HG02588 (cell line): ENCODE data around the gene WIZ.
"Not testable (repeated sequence)": the region's sequence is repeated elsewhere in the genome, so short reads cannot be mapped to it uniquely, and the experiment has no call there.

ENCODE experiments used
- ATAC-seq: cut with Tn5 transposase; IDR thresholded peaks from one replicate; pipeline ENCODE4 v1.9.1; 2021; ENCODE audit warnings: mild to moderate bottlenecking, moderate library complexity; ENCODE audit not compliant: unreplicated experiment

The WIZ gene

GRCh38 chr19:15449620-15450527, at the start of gene WIZ:
TSS of gene WIZ (minus strand) at chr19:15449956. CDS start at chr19:15448307, 1,649 bp downstream.
- no peak for ATAC-seq

DNA sequence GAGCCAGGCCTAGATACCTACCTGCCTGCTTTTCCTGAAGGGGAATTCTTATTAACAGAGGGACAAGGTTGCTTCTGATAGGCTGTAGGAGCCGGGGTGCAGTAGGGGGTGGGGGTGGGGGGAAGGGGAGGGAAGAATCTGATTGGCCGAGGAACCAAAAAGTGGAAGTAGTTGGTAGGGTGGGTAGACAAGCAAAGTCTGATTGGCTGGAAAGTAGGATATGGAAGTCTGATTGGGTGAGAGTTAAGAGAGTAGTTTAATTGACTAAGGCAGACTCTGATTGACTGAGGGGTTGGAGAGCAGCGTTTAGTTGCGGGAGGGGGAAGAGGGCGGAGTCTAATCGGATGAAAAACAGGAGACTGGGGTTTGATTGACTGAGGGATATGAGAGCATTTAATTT, 49.2 kb upstream of the WIZ start:
- ATAC-seq, result no peak

DNA sequence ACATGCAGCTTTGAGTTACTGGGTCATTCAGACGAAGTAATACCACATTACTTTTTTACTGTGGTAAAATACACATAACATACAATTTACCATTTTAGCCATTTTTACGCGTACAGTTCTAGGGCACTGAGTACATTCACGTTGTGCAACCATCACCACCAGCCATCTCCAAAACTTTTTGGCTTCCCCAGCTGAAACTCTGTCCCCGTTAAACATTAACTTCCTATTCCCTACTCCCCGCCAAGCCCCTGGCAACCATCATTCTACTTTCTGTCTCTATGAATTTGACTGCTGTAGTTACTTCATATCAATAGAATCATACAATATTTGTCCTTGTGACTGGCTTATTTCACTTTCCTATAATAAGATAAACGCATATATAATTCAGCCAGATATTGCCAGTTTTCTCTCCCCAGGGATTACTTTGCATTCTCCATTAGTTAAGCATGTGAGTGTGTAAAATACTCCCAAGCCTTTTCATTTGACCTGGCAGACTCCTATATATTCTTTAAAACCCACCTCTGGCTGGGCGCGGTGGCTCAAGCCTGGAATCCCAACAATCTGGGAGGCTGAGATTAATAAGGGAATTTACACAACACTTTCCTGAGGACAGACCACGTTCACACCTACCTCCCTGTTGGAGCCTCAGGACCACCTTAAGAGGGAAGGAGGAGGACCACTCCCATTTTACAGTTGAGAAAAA, 48.6 kb upstream of the WIZ start:
- no peak for ATAC-seq

- no peak for ATAC-seq
These were observed 45.4 kb upstream of the WIZ start for GRCh38 chr19:15495151-15495550.

DNA sequence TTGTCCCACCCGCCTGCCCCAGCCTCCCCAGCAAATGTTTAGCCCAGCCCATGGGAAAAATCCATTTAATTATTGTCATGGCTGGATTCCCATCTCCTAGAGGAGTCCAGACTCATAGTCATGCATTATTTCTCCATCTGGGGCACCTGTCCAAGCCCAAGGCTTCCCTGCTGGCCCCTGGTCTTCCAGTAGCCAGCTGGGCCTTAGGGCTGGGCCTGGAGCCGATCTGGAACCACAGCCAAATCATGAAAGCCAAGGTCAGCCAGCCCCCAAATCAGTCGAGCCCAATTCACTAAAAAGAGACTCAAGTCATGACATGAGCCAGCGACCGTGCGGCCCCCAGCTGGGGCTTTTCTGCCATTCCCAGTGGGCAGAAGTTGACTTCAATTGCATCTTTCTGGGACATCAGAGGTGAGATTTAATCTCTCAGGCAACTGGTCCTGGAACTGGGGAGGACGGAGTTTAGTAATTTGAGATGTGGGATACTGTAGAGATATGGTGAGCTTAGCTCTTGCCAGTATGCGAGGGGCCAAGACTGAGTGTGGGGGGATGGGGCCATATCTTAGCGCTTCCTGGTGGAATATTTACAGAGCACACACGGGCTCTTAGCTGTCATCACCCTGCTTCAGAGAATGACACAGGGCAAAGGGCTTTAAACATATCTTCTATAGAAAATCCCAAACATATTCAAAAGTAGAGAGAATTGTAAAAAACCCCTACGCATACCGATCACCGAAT, 38.9 kb upstream of the WIZ start:
- no peak for ATAC-seq

GRCh38 chr19:15487038-15487437, 37.3 kb upstream of the WIZ start:
- no peak for ATAC-seq

GRCh38 chr19:15485768-15486167, 36.0 kb upstream of the WIZ start:
- not testable (repeated sequence) for ATAC-seq

GRCh38 chr19:15480996-15481395, 31.2 kb upstream of the WIZ start:
- not testable (repeated sequence) for ATAC-seq

- ATAC-seq, result no peak
These were observed 29.9 kb upstream of the WIZ start, which contains the start of gene PGLYRP2 for GRCh38 chr19:15479391-15480345. TSS of gene PGLYRP2 (minus strand) at chr19:15479501. CDS start at chr19:15479371, 130 bp downstream.

GRCh38 chr19:15476325-15476724, 26.6 kb upstream of the WIZ start:
- ATAC-seq, result no peak

DNA sequence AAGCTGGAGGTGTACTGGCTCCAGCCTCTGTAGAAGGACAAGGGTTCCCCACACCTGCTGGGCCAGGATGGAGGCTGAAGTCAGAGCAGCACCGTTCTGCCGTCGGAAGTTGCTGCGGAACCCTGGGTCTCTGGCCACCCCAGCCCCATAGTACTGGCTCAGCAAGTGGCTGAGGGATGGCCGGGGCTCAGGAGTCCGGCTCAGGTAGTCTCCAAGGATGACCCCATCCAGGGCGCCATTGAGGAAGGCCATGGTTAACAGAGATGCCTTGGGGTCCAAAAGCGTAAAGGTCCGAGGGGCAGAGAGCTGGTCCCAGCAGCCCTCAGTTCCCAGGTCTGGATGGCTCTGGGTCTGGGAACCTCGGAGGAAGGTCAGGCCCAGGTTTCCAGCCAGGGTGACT, 25.9 kb upstream of the WIZ start:
- ATAC-seq, result no peak

- ATAC-seq, result no peak
These were observed 25.4 kb upstream of the WIZ start for GRCh38 chr19:15475169-15475568.

DNA sequence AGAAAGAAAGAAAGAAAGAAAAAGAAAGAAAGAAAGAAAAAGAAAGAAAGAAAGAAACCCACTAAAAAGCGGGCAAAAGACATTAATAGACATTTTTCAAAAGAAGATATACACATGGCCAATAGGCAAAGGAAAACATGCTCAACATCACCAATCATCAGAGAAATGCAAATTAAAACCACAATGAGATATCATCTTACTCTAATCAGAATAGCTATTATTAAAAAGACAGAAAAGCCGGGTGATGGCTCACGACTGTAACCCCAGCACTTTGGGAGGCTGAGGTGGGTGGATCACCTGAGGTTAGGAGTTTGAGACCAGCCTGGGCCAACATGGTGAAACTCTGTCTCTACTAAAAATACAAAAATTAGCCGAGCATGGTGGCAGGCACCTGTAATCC, 24.1 kb upstream of the WIZ start:
- ATAC-seq, result not testable (repeated sequence)

- no peak for ATAC-seq
These were observed 21.9 kb upstream of the WIZ start for GRCh38 chr19:15471639-15472101.

DNA sequence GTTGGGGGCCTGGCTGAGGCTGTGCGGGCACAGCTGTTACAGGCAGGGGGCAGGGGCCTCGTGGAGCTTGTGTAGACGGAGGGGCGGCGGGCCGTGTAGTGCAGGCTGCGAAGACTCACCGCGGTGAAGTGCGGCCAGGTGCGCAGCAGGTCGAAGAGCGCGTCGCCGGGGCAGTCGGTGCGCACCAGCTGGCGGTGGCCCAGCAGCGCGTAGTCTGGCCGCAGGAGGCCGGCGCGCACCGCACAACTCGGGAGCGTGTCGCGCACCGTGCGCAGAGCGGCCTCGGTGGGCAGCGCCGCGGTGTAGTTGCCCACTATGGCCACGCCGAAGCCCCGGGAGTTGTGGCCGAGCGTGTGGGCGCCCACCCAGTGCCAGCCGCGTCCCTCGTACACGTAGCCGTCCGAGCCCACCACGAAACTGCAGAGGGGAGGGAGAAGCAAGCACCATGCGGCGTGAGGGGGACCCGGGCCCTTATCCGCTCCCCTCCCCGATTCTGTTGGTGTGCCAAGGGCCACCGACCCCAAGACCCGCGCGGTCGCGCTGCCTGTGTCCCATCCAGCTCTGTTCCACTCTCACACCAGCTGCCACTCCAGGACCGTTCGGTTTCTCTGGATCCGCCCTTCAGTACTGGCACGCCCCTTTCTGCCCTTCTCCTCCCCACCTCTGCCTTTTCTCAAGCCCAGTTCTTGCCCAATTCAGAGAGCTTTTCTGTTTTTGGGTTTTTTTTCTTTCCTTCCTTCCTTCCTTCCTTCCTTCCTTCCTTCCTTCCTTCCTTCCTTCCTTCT, 19.9 kb upstream of the WIZ start:
- no peak for ATAC-seq

- ATAC-seq, result no peak
These were observed 19.1 kb upstream of the WIZ start for GRCh38 chr19:15468675-15469512.

- ATAC-seq, result no peak
These were observed 18.0 kb upstream of the WIZ start for GRCh38 chr19:15467734-15468214.
